CD4-positive, CD25-positive, alpha-beta regulatory T cell (primary cell): ENCODE data around the gene SLC9A3. TPM values are rescaled to one million over a fixed set of nuclear protein-coding genes. Genes with fewer than 3 reads are reported as not detected.

Experiments used
- ATAC-seq, 2 donors: fragments of 150-1000 bp; cut with Tn5 transposase; one replicate each; pipeline ENCODE4 v1.10.0; 2021; ENCODE audit warnings: low read depth in 2 of 2, moderate number of reproducible peaks in 2 of 2, moderate library complexity in 1 of 2
- DNase-seq, 3 donors: peaks; one replicate each; pipeline versions ENCODE4 v3.0.0 to v3.0.0-alpha.2; 2012 to 2022; ENCODE audit warnings: mixed read lengths in 1 of 3
- H3K27ac ChIP-seq: one replicate; pipeline ENCODE4 v1.7.0; 2013; ENCODE audit warnings: mild to moderate bottlenecking, low read length; ENCODE audit not compliant: insufficient read depth, poor library complexity, severe bottlenecking
- H3K27me3 ChIP-seq: one replicate; pipeline ENCODE4 v1.7.0; 2013; ENCODE audit warnings: low read length; ENCODE audit not compliant: control insufficient read depth, insufficient read depth
- H3K36me3 ChIP-seq: one replicate; pipeline ENCODE4 v1.7.0; 2013; ENCODE audit warnings: mild to moderate bottlenecking, low read length, moderate library complexity; ENCODE audit not compliant: control insufficient read depth, insufficient read depth
- H3K4me1 ChIP-seq: 2 replicates; pipeline ENCODE4 v1.7.0; 2013; ENCODE audit warnings: mild to moderate bottlenecking, low read length; ENCODE audit not compliant: insufficient read depth, control insufficient read depth, poor library complexity, severe bottlenecking
- H3K4me3 ChIP-seq: one replicate; pipeline ENCODE4 v1.7.0; 2013; ENCODE audit warnings: low read depth, mild to moderate bottlenecking, low read length, moderate library complexity
- H3K9me3 ChIP-seq, 2 experiments: 1 replicate in 1 of 2; 2 replicates in 1 of 2; pipeline ENCODE4 v1.7.0; 2013; ENCODE audit warnings: low read length in 2 of 2, mild to moderate bottlenecking in 1 of 2, moderate library complexity in 1 of 2; ENCODE audit not compliant: control insufficient read depth in 2 of 2
- H3K27ac Mint-ChIP-seq, 3 donors: one replicate each; pipeline ENCODE4 v1.8.0; 2020 to 2022; ENCODE audit warnings: mild to moderate bottlenecking in 3 of 3, mixed read lengths in 3 of 3, moderate library complexity in 2 of 3
- H3K27me3 Mint-ChIP-seq: one replicate; pipeline ENCODE4 v1.8.0; 2022; ENCODE audit warnings: mild to moderate bottlenecking, mixed read lengths
- H3K36me3 Mint-ChIP-seq: one replicate; pipeline ENCODE4 v1.8.0; 2020; ENCODE audit warnings: mixed read lengths
- H3K4me1 Mint-ChIP-seq, 4 donors: one replicate each; pipeline ENCODE4 v1.8.0; 2020 to 2022; ENCODE audit warnings: mixed read lengths in 4 of 4, mild to moderate bottlenecking in 1 of 4
- H3K4me3 Mint-ChIP-seq, 4 donors: one replicate each; pipeline ENCODE4 v1.8.0; 2020 to 2022; ENCODE audit warnings: mild to moderate bottlenecking in 4 of 4, mixed read lengths in 4 of 4, moderate library complexity in 3 of 4
- H3K9me3 Mint-ChIP-seq, 7 donors: one replicate each; pipeline ENCODE4 v1.8.0; 2020 to 2022; ENCODE audit warnings: mixed read lengths in 7 of 7, mild to moderate bottlenecking in 3 of 7, moderate library complexity in 2 of 7
- polyA plus RNA-seq, 4 donors: library from polyadenylated mRNA; unstranded; fragments of 300-500 nt; fragmentation: Illumina TruSeq; gene quantifications; one replicate each; pipeline ENCODE4 v1.2.3, GENCODE V29; 2021
- total RNA-seq: library from RNA; stranded (reverse); gene quantifications from one replicate; pipeline ENCODE4 v1.2.3, GENCODE V29; 2022

SLC9A3 gene
- total and polyA plus RNA-seq, 5 donors from 2014 or later = 2.0 to 3.1 (median 2.8) TPM

DNA sequence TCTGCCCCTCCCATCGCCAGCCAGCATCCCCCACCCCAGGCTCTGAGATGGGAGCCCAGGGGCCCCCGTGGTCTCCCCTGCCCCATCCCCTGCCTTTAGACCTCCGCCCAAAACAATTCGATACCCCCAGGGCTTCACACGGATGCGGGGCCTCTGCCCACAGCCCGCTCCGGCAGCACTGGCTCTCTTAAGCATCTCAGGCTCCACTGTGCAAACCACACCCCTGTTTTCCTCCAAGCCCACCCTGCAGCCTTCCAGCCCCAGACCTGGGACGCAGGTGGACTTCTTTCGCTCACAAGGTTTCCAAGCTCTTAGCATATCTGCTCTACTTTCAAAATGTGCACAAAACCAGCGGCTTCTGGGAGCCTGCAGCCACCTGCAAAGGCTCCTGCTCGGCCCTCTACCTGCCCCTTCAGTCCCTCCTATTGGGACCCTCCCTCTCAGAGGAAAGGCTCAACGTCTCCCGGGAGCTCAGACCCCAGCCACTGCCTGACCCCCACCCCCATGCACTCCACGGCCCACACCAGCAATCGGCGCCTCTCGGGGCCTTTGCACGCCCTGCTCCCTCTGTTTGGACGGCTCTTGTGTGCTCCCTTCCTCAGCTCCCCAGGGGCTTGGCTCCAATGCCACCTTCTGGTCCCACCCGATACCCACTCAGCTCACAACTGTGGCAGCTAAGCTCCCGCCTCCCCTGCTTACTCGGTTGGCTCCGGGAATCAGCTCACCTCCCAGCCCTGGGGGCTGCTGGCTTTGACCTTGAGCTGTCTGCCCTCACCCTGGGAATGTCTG lies 918 bp upstream of the SLC9A3 start:
- no peak for DNase-seq
- Histone ChIP-seq H3K4me3 (no peak overlapping the region), H3K9me3 (no peaks in the 10 kb centered on the region), H3K27ac (no peak overlapping the region), H3K4me1 (peaks cover 30% of the 10 kb centered on the region), H3K36me3 (no peaks in the 10 kb centered on the region), H3K27me3 (peaks cover 7% of the 10 kb centered on the region)
- peaks cover 0 to 2% (median 0%) of the 10 kb centered on the region in 7 donors for H3K9me3 Mint-ChIP-seq
- ATAC-seq = no peak
- no peak overlapping the region for H3K27ac Mint-ChIP-seq
- peaks cover 73% of the 10 kb centered on the region for H3K27me3 Mint-ChIP-seq
- no peaks in the 10 kb centered on the region for H3K36me3 Mint-ChIP-seq
- H3K4me3 Mint-ChIP-seq = peak overlapping the region in 2 of 4 donors; percentile 28 to 41
- peaks cover 12 to 36% (median 22%) of the 10 kb centered on the region in 4 donors for H3K4me1 Mint-ChIP-seq

GRCh38 chr5:523441-524222 lies 617 bp downstream of the SLC9A3 start:
- Histone ChIP-seq H3K4me3 (no peak overlapping the region), H3K27ac (no peak overlapping the region), H3K36me3 (no peaks in the 10 kb centered on the region), H3K27me3 (peaks cover 4% of the 10 kb centered on the region), H3K4me1 (peaks cover 23% of the 10 kb centered on the region), H3K9me3 (no peaks in the 10 kb centered on the region)
- Mint-ChIP-seq H3K36me3 (no peaks in the 10 kb centered on the region), H3K4me1 (peaks cover 6 to 26% (median 12%) of the 10 kb centered on the region in 4 donors), H3K4me3 (peak overlapping the region in 1 of 4 donors; percentile 50), H3K27me3 (peaks cover 58% of the 10 kb centered on the region), H3K9me3 (peaks cover 0 to 2% (median 0%) of the 10 kb centered on the region in 7 donors), H3K27ac (no peak overlapping the region)
- no peak for DNase-seq
- no peak for ATAC-seq

DNA sequence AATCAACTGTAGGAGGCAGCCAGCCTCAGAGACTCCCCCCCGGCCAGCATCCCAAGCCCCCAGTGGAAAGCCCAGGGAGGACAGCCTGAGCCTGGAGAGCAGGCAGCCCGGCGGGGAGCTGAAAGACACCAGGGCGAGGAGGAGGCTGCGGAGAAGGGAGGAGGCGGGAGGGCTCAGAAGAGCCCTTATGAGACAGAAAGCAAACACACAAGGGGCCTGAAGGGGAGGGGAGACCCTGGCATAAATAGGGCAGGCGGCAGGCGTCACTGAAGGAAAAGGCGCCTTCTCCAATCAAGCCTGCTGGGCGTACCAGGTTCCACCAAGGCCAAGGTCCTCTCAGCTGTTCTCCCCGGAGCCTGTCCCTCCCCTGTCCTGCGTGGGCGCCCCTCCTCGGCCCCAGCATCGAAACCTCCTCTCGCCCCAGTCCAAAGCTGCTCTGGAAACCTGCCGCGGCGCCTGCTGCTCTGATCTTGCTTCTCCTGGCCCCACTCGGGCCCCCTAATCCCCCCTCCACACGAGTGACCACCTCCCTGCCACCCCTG lies 1.3 kb downstream of the SLC9A3 start:
- H3K9me3 Mint-ChIP-seq = peaks cover 0 to 2% (median 0%) of the 10 kb centered on the region in 7 donors
- H3K27ac ChIP-seq = no peak overlapping the region
- H3K27ac Mint-ChIP-seq = no peak overlapping the region
- H3K9me3 ChIP-seq = no peaks in the 10 kb centered on the region
- no peaks in the 10 kb centered on the region for H3K36me3 Mint-ChIP-seq
- no peak overlapping the region for H3K4me3 ChIP-seq
- peak overlapping the region in 2 of 4 donors; percentile 27 to 50 for H3K4me3 Mint-ChIP-seq
- H3K4me1 Mint-ChIP-seq = peaks cover 6 to 26% (median 12%) of the 10 kb centered on the region in 4 donors
- no peaks in the 10 kb centered on the region for H3K36me3 ChIP-seq
- H3K27me3 ChIP-seq = peaks cover 4% of the 10 kb centered on the region
- no peak for DNase-seq
- ATAC-seq = no peak
- H3K27me3 Mint-ChIP-seq = peaks cover 58% of the 10 kb centered on the region
- peaks cover 23% of the 10 kb centered on the region for H3K4me1 ChIP-seq

- Mint-ChIP-seq H3K27me3 (peaks cover 52% of the 10 kb centered on the region), H3K4me1 (peaks cover 2 to 20% (median 7%) of the 10 kb centered on the region in 4 donors)
- no peaks in the 10 kb centered on the region for H3K9me3 ChIP-seq
Measured at GRCh38 chr5:522116-522515, 2.1 kb downstream of the SLC9A3 start.

DNA sequence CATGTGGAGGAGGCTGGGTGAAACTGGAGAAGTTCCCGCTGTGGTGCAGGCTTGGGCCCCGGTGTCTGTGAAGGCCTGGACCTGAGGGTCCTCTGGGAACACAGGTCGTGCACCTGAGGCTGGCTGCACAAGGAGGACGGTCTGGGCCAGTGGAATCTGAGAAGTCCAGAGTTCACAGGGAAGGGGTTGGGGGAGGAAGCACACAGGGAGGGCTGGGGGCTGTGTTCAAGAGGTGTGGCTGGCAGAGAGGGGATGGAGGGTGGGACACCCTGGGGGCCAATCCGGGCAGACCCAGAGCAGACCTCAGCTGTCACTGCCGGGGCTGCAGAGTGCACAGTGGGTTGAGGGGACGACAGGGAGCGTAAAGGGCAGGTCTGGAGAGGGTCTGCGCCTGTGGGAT lies 2.6 kb downstream of the SLC9A3 start:
- H3K27me3 ChIP-seq = peaks cover 6% of the 10 kb centered on the region
- H3K9me3 ChIP-seq = no peaks in the 10 kb centered on the region
- DNase-seq (no peak), ATAC-seq (no peak)
- H3K9me3 Mint-ChIP-seq = peaks cover 0 to 2% (median 0%) of the 10 kb centered on the region in 7 donors
- peaks cover 47% of the 10 kb centered on the region for H3K27me3 Mint-ChIP-seq
- peaks cover 10% of the 10 kb centered on the region for H3K4me1 ChIP-seq
- no peaks in the 10 kb centered on the region for H3K36me3 ChIP-seq
- H3K27ac ChIP-seq = no peak overlapping the region
- no peaks in the 10 kb centered on the region for H3K36me3 Mint-ChIP-seq
- H3K27ac Mint-ChIP-seq = no peak overlapping the region
- no peak overlapping the region for H3K4me3 ChIP-seq
- H3K4me3 Mint-ChIP-seq = no peak overlapping the region
- peaks cover 0 to 17% (median 5%) of the 10 kb centered on the region in 4 donors for H3K4me1 Mint-ChIP-seq

More at GRCh38 chr5:522116-522515, 2.1 kb downstream of the SLC9A3 start:
- Histone ChIP-seq H3K27me3 (peaks cover 4% of the 10 kb centered on the region), H3K27ac (no peak overlapping the region), H3K4me3 (no peak overlapping the region), H3K36me3 (no peaks in the 10 kb centered on the region), H3K4me1 (peaks cover 14% of the 10 kb centered on the region)
- DNase-seq (no peak), ATAC-seq (no peak)
- no peak overlapping the region for H3K27ac Mint-ChIP-seq
- peaks cover 0 to 2% (median 0%) of the 10 kb centered on the region in 7 donors for H3K9me3 Mint-ChIP-seq
- no peak overlapping the region for H3K4me3 Mint-ChIP-seq
- H3K36me3 Mint-ChIP-seq = no peaks in the 10 kb centered on the region

DNA sequence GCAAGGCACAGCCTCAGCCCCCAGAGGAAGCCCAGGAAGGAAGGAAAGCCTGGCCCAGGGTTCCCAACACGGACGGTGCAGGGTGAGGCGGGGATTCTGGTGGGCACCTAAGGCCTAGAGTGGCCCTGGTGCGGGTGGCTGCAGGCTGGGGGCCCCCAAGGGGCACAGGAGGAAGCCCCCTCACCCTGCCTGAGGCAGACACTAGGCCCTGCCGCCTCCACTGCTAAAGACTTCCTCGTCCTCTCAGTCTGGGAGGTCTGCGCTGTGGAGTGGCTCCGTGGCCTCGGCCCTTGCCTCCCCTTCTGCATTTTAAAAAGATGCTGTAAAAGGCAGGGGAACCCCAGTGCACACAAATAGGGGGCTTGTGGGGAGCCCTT lies 3.4 kb downstream of the SLC9A3 start:
- H3K4me3 Mint-ChIP-seq = no peak overlapping the region
- peaks cover 8% of the 10 kb centered on the region for H3K4me1 ChIP-seq
- H3K36me3 ChIP-seq = no peaks in the 10 kb centered on the region
- peaks cover 1% of the 10 kb centered on the region for H3K27me3 ChIP-seq
- no peak for ATAC-seq
- H3K36me3 Mint-ChIP-seq = no peaks in the 10 kb centered on the region
- H3K27ac Mint-ChIP-seq = no peak overlapping the region
- H3K27me3 Mint-ChIP-seq = peaks cover 40% of the 10 kb centered on the region
- H3K4me1 Mint-ChIP-seq = peaks cover 0 to 15% (median 5%) of the 10 kb centered on the region in 4 donors
- H3K4me3 ChIP-seq = no peak overlapping the region
- no peak overlapping the region for H3K27ac ChIP-seq
- H3K9me3 Mint-ChIP-seq = peaks cover 0 to 2% (median 0%) of the 10 kb centered on the region in 7 donors
- DNase-seq = no peak
- no peaks in the 10 kb centered on the region for H3K9me3 ChIP-seq

GRCh38 chr5:520196-520849 lies 3.9 kb downstream of the SLC9A3 start:
- Histone ChIP-seq H3K27me3 (peaks cover 1% of the 10 kb centered on the region), H3K9me3 (no peaks in the 10 kb centered on the region), H3K4me1 (peaks cover 8% of the 10 kb centered on the region), H3K36me3 (no peaks in the 10 kb centered on the region), H3K4me3 (no peak overlapping the region), H3K27ac (no peak overlapping the region)
- H3K4me1 Mint-ChIP-seq = peaks cover 0 to 12% (median 5%) of the 10 kb centered on the region in 4 donors
- peaks cover 0 to 1% (median 0%) of the 10 kb centered on the region in 7 donors for H3K9me3 Mint-ChIP-seq
- peaks cover 35% of the 10 kb centered on the region for H3K27me3 Mint-ChIP-seq
- DNase-seq (no peak), ATAC-seq (no peak)
- H3K36me3 Mint-ChIP-seq = no peaks in the 10 kb centered on the region
- H3K27ac Mint-ChIP-seq = no peak overlapping the region
- no peak overlapping the region for H3K4me3 Mint-ChIP-seq
